HG03060 (cell line): Measurements from ENCODE around the gene HS6ST1.
"Not testable (repeated sequence)": the region's sequence is repeated elsewhere in the genome, so short reads cannot be mapped to it uniquely, and the experiment has no call there.

ENCODE experiments used
- ATAC-seq: cut with Tn5 transposase; IDR thresholded peaks from one replicate; pipeline ENCODE4 v1.9.1; 2021; ENCODE audit warnings: low read depth, moderate number of reproducible peaks; ENCODE audit not compliant: unreplicated experiment

Gene HS6ST1

DNA sequence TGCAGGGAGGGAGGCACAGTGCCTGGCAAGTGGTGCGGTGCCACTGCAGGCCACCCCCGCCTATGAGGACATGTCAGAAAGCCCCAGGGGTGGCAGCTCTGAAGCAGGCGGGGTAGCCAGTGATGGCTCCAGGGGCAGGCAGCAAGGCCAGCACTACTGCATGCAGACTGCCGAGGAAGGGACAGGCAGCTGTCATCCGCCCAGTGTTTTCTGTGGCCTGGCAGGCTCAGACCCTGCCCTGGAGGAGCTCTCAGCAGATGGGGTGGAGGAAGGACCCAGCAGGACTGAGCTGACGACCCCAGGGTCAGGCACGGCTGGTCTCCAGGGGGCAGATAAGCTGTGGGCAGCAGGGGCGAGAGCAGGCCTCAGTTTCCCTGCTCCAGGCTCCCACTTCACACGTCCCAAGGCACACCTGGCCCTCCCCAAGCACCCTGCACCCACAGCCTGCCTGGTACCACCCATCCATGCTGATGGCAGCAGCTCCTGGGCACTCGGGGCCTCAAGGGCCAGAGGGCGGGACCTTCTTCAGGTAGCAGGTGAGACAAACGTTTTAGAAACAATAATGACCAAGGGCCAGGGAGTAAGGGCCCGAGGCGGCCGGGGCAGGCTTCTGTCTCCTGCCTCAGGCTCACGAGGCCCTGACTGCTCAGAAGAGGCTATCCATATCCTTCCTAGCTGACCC lies 48.5 kb downstream of the HS6ST1 start:
- ATAC-seq = no peak

- no peak for ATAC-seq
Measured at GRCh38 chr2:128269063-128269989, 49.3 kb downstream of the HS6ST1 start.

DNA sequence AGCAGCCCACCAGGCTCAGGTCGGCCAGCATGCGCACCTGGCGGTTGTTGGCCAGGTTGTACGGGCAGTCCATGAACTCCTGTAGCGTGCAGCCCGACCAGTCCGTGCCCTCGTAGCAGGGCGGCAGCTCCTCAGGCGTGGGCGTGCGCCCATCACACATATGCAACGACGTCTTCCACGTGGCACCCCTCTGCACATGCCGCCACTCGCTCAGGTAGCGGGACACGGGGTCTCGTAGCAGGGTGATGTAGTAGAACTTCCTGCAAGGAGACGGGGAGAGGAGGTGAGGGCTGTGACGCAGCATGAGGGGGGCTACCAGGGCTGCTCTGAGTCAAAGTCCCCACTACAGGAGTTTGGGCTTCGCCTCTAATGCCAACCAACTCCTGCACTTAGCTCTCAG lies 50.1 kb downstream of the HS6ST1 start:
- not testable (repeated sequence) for ATAC-seq

DNA sequence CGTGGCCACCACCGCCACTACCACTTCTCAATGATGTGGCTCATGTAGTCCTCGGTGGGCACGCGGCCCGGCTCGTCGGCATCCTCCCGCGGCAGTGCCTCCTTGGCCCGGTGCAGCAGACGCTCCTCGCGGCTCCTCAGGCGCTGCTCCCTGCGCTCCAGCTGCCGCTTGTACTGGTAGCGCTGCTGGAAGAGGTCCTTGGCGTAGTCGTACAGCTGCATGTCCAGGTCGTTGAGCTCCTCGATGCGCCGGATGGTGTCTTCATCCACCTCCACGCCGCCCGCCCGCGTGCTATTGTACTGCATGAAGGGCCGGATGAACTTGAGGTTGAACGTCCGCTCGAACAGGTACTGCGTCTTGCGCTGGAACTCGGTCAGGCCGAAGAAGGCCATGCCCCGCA lies 50.5 kb downstream of the HS6ST1 start:
- ATAC-seq = not testable (repeated sequence)

DNA sequence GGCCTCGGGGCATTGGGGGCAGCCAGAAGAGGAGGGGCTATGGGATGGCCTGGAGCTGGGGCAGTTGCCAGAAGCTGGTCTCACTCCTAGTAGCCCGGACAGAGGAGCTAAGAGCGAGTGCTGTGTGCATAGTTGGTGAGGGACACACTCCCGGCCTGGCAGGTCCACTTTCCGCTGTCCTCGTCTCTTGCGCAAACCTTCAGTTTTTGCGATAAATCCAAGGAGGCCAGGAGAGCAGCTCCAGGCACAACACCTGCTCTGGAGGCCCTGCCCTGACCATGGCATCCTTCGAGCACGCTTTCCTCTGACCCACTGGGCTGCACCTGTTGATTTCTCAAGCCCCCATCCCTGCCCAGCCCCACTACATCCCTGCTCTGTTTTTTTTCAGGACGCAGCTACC lies 51.0 kb downstream of the HS6ST1 start:
- not testable (repeated sequence) for ATAC-seq

DNA sequence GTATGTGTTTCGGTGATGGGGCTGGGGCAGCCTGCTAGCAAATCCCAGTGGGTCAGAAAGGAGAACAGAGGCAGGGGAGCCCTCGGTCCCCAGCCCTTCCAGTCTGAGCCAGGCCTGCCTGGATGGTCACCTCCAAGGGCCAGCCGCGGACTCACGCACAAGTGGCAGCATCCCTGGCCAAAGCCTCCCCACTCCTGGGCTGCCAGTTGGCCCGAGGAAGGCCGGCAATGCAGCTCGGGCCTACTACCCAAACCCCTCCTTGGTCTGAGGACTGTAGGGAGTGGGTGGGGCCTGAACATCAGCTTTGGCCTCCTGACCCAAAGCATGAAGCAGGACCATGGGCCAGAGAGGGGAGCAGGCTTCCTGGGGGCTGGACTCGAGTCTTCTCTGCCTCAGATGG lies 51.5 kb downstream of the HS6ST1 start:
- not testable (repeated sequence) for ATAC-seq

GRCh38 chr2:128266463-128266862 lies 52.2 kb downstream of the HS6ST1 start:
- ATAC-seq = not testable (repeated sequence)

GRCh38 chr2:128265608-128265993 lies 53.1 kb downstream of the HS6ST1 start:
- not testable (repeated sequence) for ATAC-seq

DNA sequence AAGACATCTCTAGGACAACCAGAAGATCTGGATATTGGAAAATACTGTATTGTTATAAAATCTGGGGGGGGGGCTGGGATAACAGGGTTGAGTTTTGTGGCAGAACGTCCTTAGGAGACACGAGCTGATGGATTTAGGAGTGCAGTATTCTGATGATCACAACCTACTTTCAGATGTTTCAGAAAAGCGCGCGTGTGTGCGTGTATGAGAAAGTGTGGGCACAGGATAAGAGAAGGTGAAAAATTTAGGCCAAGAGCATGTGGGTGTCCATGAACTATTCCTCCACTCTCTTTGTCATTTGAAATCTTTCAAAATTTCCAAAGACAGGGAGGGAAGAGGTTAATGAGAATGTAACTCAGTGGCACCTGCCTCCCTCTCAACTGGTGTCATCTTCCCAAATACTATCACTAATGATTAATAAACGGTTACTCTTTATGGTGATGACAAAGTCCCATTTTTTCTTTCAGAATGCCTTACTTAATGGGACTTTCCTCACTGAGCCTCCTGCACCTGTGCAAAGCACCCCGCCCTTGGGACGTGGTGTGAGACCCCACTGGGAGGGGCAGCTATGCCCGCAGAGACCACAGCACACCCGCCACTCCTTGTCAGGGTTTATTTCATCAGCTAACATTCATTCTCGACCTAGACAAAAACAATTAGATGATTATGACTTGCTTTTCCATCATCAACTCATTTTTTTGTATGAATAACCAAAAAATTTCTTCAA lies 53.6 kb downstream of the HS6ST1 start:
- no peak for ATAC-seq

DNA sequence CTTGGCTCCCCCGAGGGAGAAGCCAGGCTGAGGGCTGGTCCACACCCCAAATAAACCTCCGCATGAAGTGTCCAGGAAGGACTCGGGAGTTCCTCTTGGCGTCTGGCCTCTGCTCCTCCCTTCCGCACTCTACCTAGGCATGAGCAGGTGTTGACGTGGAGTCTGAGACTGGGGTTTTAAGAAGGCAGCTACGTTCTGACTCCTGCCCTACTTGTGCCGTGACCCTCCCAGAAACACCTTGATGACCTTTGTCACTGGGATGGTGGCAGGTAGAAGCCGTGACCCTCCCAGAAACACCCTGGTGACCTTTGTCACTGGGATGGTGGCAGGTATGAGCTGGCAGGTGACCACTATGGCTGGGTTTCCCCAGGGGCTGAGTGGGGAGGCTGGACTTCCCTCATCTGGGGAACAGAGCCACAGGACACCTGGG lies 54.8 kb downstream of the HS6ST1 start:
- no peak for ATAC-seq

DNA sequence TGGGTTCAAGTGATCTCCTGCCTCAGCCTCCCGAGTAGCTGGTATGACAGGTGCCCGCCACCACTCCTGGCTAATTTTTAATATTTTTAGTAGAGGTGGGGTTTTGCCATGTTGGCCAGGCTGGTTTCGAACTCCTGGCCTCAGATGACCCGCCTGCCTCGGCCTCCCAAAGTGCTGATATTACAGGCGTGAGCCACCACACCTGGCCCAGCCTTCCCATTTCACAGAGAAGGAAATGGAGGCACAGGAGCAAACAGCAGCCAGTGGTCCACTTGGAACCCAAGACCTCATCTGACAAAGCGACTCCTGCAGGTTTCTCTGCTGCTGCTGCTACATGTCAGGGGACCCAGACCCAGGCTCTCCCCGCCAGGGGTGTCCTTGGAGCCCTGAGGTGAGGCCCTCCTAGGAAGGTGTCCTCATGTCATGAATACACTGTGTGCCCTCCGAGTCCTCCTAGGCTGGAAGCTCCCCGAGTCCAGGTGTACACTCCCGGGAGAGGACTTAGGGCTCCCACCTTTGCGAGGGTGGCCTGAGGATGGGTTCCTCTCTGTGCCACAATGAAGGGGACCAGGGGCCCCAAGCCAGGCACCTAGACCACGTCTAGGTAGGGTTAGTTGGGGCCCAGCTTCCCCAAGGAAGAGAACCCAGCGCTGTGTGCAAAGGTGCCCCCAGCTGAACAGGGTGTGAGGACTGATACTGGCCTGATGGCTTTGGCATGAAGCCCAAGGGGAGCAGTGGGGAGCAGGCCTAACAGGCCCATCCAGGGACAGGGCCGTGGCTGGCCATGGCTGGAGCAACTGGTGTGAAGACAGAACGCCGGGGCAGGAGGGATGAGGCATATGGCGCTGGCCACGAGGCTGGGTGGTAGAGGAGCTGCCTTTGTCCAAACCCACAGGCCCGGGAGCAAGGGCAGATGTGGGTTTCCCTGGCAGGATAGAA lies 56.1 kb downstream of the HS6ST1 start:
- no peak for ATAC-seq

- ATAC-seq = no peak
Measured at GRCh38 chr2:128261245-128262128, 57.2 kb downstream of the HS6ST1 start.

GRCh38 chr2:128260239-128261138 lies 58.2 kb downstream of the HS6ST1 start:
- ATAC-seq = no peak

DNA sequence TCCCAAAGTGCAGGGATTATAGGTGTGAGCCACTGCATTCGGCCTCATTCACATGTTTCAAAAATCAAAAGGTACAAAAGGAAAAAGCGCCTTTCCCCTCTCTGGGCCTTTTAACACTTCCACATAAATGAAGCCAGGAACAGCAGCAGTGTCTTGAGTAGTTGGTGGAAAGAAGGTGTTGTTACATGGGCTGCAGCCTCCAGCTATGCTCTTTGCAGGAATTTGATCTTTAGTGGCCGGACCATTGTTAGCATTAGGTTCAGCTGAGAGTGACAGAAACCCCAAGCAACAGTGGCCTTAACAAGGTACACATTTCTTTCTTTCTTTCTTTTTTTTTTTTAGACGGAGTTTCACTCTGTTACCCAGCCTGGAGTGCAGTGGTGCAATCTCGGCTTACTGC lies 59.1 kb downstream of the HS6ST1 start:
- ATAC-seq = no peak

DNA sequence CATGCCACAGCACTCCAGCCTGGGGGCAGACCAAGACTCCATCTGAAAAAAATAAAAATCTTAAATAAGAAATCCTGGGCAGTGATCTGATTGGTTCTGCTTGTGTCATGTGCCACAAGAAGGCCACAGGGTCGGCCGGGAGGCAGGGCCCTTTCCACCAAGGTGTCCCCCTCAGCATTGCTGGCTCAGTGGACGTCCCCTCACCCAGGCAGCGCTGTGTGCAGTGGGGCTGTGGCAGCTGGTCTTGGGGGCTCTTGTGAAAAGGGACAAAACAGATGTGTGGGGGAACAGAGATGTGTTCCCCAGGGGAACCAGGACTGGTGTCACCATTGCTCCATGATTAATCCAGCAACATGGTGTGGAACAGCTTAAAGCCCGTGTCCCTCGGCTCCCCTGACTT lies 60.5 kb downstream of the HS6ST1 start:
- ATAC-seq = no peak

DNA sequence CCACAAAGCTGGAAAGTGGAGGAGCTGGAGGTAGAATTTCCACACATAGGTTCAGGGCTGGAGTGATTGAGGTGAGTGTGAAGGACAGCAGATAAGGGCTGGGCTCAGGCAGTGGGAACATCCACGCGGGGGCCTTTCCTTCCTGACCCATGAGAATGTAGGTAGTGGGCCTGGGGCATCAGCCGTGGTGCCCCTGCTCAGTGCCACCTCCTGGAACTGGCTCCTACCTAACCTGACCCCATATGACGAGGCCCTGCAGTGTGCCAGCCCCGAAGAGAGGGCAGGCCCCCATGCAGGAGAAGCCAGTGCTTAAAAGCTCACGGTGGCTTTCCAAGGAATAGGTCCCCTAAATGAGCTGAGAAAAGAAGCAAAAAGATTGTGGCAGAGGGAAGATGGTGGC lies 66.2 kb downstream of the HS6ST1 start:
- ATAC-seq = no peak

GRCh38 chr2:128252086-128252485 lies 66.6 kb downstream of the HS6ST1 start:
- not testable (repeated sequence) for ATAC-seq
